Measurements from ENCODE around the gene TUBGCP2.
"Not testable (repeated sequence)": the region's sequence is repeated elsewhere in the genome, so short reads cannot be mapped to it uniquely, and the experiment has no call there.

TUBGCP2 gene

GRCh38 chr10:133322064-133322709 is 13.5 kb upstream of the TUBGCP2 start:
- DNase-seq, result not testable (repeated sequence)

- DNase-seq, result not testable (repeated sequence)
Observed at GRCh38 chr10:133320852-133321422, 12.3 kb upstream of the TUBGCP2 start.

- DNase-seq, result peak; percentile 24
Observed at GRCh38 chr10:133318494-133319127, 9.9 kb upstream of the TUBGCP2 start.

- no peak for DNase-seq
Observed at GRCh38 chr10:133316732-133317131, 8.1 kb upstream of the TUBGCP2 start.

GRCh38 chr10:133316266-133316665 is 7.6 kb upstream of the TUBGCP2 start:
- DNase-seq, result no peak

GRCh38 chr10:133315847-133316246 is 7.2 kb upstream of the TUBGCP2 start:
- no peak for DNase-seq

- DNase-seq, result no peak
Observed at GRCh38 chr10:133314911-133315310, 6.2 kb upstream of the TUBGCP2 start.

GRCh38 chr10:133313192-133313591 is 4.5 kb upstream of the TUBGCP2 start:
- DNase-seq, result no peak

- DNase-seq, result no peak
Observed at GRCh38 chr10:133312769-133313145, 4.1 kb upstream of the TUBGCP2 start.

- no peak for DNase-seq
Observed at GRCh38 chr10:133312016-133312768, 3.5 kb upstream of the TUBGCP2 start.

GRCh38 chr10:133311570-133311969 is 2.9 kb upstream of the TUBGCP2 start:
- DNase-seq, result no peak

GRCh38 chr10:133310789-133311188 is 2.1 kb upstream of the TUBGCP2 start:
- no peak for DNase-seq

- DNase-seq, result no peak
Observed at GRCh38 chr10:133310399-133310755, 1.7 kb upstream of the TUBGCP2 start.

GRCh38 chr10:133309720-133310398 is 1.2 kb upstream of the TUBGCP2 start:
- DNase-seq, result peak; percentile 36

GRCh38 chr10:133309100-133309719 is 538 bp upstream of the TUBGCP2 start:
- DNase-seq, result peak; percentile 39

GRCh38 chr10:133307776-133308420 is 774 bp downstream of the TUBGCP2 start:
- DNase-seq, result peak; percentile 2

- DNase-seq, result no peak
Observed at GRCh38 chr10:133306941-133307379, 1.7 kb downstream of the TUBGCP2 start.

GRCh38 chr10:133306097-133306476 is 2.6 kb downstream of the TUBGCP2 start:
- DNase-seq, result no peak

GRCh38 chr10:133303206-133303605 is 5.5 kb downstream of the TUBGCP2 start:
- DNase-seq, result no peak

- no peak for DNase-seq
Observed at GRCh38 chr10:133302230-133302629, 6.4 kb downstream of the TUBGCP2 start.

- DNase-seq, result no peak
Observed at GRCh38 chr10:133299738-133300137, 8.9 kb downstream of the TUBGCP2 start.

GRCh38 chr10:133299224-133299623 is 9.4 kb downstream of the TUBGCP2 start:
- DNase-seq, result no peak

All from DMS79 treated with DMSO at 0.1 percent for 48 hours (cell line).